Medulla oblongata (tissue), 1 donor: ENCODE measurements around the gene USP2.

Source experiments
- DNase-seq: peaks from one replicate; pipeline ENCODE4 v3.0.0-alpha.2; 2015; ENCODE audit errors: extremely low spot score

Gene USP2, protein sequence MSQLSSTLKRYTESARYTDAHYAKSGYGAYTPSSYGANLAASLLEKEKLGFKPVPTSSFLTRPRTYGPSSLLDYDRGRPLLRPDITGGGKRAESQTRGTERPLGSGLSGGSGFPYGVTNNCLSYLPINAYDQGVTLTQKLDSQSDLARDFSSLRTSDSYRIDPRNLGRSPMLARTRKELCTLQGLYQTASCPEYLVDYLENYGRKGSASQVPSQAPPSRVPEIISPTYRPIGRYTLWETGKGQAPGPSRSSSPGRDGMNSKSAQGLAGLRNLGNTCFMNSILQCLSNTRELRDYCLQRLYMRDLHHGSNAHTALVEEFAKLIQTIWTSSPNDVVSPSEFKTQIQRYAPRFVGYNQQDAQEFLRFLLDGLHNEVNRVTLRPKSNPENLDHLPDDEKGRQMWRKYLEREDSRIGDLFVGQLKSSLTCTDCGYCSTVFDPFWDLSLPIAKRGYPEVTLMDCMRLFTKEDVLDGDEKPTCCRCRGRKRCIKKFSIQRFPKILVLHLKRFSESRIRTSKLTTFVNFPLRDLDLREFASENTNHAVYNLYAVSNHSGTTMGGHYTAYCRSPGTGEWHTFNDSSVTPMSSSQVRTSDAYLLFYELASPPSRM

DNA sequence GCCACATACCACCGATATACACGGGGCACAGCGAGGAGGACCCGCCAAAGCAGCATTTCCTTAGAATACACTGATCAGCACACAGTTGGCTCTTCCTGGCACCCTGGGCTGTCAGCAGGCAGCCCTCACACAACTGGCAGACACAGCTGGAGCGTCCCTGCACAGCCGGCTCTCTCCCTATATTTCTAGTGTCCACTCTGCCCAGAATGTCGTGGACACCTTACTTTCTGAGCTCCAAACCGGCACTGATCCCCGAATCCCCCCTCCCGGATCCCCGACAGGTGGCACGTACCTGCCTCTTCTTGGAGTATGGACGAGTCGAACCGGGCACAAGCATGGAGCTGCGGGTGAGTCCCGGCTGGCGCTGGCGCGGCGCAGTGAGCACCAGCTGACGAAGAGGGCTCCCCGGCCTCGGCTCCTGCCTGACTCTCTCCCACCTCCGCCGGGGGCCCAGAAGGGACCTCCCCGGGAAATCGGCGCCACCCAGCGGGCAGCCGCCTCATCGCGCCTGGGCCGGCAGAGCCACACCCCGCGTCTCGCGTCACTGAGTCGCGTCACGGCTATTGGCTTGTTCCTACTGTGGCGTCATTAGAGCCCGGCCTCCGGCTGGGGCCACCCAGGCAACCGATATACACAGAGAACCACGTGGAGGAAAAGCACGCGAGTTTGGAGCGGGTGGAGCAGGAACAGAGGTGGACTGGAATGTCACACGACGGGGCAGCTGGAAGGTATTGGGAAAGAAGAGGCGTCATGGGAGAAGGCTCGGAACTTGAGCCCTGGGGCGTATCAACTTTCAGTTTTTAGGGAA lies at the start of gene USP2:
Gene USP2, minus strand, starts transcription at position 510 of the 808 bp plus-strand sequence. CDS start 8,210 bp downstream, outside the sequence.
- peak; percentile 99 for DNase-seq

DNA sequence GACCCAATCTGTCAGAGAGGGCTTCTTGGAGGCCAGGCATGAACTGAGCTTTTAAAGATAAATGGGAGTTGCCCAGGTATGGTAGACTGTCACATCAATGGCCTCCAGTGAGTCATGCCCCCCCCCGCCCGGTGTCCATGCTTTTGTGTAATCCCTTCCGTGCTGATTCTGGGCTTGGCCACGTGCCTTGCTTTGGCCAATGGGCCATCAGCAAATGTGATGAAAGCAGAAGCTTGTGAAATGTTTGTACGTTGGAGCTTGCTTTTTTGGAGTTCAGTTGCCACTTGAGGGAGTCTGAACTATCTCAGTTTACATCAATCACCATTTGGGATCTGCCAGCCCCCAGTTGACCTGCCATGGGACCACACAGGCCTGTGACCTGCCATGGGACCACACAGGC lies 45.8 kb upstream of the USP2 start:
- no peak for DNase-seq

DNA sequence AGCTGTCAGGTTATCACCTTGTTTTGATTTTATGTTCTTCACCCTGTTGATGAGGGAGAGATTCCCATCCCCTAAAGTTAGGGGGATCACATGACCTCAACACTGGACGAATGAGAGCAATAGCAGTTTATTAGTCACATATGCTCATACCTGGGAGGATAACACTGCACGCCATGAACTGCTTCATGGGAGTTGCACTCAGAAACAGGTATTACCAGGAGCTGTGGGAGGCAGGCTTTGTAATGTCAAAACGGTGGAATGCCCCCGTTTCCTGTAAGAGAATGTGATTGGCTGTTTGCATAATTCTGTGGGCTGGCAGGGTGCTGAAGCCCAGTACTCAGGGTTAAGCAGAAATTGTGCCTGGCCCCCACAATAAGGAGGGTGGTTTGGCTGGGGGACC lies 44.7 kb upstream of the USP2 start:
- DNase-seq = no peak

DNA sequence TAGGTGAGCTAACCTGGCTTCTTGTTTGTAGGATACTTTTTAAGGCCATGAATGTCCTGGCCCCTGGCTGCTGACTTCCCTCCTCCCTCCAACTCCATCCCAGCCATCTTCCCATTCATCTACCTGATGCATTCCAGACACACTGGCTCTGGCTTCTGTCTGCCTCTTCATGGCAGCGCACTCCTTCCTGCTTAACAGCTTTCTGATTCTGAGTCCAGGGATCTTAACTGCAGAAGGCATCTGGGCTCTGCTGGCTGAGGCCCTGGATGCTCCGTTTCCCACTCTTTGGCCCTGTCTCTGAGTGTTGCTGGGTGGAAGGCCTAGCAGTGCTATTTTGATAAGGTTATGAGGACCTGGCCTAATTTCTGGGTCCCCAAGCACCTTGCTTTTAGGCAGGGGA lies 43.3 kb upstream of the USP2 start:
- DNase-seq = no peak

DNA sequence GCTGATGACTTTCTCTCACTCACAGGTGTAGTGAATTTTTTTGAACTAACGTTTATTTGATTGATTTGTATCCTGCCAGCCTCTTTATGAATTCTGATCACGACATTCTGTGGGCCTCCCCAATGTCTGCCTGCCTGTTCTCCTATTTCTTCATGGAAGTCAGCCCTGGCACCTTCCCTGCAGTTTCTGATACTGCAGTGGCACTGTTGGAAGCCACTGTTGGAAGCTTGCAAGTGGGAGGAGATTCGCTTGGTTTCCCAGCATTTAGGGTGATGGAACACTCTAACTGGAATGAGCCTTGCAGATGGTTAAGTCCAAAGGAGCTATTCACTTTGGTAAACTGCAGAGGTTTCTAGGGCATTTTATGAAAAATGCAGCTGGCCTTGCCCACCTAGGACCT lies 42.8 kb upstream of the USP2 start:
- no peak for DNase-seq

DNA sequence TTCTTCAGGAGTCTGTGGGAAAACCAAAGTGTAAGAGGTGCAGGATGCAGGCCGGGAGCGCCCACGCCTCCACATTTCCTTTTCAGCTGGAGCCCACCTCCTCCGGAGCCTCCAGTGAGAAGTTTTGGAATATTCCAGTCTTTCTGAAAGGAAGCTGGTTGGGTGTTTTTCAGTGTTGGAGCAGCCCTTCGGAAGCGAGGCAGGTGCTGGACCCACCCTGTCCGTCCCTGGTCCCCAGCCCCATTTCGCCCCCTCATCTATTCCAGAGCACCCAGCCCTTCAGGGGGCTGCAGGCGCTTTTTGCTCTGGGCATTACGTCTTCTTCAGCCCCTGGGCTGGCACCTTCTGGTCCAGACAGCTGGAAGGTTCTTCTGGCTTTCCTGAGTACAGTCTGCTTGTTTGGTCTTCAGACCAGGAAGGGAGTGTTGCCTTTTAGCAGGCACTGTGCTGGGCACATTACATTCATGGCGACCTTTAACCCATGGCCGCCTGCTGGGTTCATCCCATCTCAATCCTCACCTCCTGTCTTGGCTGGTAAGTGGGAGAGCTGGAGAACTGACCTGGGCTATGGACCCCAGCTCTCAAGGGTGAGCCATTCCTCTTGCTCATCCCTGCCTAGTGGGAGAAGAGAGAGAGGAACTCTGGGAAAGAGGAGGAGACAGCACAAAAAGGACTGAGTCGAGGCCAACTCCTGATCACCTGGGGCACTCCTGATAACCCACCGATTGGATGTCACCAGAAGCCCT lies 42.2 kb upstream of the USP2 start:
- no peak for DNase-seq

DNA sequence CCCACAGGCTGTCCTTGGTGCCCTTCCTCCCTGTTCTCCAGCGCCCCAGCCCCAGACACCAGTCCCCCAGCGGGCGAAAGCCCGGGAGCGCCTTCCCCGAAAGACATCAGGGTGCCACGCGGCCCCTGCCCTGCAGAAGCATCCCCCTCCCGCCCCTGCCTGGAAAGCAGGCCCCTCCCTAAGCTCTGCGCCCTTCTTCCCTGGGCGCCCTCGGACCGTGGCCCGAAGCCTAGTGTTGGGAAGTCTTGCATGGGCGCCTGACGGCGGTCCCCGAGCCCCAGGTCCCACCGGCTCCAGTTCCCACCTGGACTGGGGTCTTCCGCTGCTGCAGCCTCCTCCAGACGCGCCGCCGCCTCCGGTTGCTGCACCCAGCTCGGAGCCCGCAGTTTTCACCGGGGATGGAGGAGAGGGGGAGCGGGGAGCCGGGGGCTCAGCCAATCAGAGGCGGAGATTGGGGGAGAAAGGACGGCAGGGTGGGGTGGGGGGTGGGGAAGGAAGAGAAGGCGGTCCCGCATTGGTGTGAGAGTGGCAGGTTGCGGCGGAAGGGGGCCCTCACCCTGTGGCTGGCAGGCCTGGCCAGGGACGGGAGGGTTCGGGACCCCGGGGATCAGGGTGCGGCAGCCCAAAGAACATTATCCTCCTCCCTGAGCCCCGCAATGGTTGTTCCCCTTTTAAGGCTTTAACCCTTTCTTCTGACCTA lies 41.5 kb upstream of the USP2 start, which contains the start of gene THY1:
Gene THY1, minus strand, starts transcription at position 364 of the 700 bp plus-strand sequence. CDS start 2,267 bp downstream, outside the sequence.
- peak; percentile 13 for DNase-seq

DNA sequence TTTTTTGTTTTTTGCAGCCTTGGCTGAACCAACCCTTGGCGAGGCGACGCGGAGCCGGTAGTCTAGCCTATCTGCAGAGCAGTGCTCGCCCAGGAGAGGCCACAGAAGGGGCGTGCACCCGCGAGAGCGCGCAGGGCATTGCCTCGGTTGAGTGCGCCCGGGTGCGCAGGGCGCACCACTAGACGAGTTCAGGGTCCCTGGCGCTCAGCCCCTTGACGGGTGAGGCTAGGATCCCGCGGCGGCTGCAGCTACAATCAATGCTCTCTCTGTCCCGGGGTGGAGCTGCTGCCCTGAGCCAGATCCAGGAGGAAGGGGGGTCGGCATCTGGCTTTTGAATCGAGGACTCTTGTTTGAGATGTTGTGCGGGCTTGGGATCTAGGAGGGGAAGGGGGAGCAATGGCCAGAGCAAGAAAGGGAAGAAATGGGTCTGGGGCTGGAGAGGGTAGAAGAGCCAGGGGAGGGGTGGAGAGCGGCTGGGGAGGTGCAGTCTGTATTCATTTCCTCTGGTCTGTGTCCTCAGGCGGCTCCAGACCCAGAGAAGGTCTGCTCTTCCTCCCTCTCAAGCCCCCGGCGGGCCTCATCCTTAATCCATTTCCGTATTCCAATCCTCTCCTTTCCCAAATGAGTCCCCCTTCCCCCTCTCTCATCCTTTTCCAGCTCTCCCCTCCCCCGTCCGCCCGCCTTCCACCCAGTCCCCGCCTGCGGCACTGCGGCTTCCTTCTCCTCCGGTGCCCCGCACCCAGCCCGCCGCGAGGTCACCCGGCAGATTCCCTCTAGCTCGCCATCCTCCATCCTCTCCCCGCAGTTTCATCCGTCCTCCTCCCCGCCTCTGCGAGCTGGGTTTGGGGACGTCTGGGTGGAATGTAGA lies 40.7 kb upstream of the USP2 start:
- peak; percentile 42 for DNase-seq

DNA sequence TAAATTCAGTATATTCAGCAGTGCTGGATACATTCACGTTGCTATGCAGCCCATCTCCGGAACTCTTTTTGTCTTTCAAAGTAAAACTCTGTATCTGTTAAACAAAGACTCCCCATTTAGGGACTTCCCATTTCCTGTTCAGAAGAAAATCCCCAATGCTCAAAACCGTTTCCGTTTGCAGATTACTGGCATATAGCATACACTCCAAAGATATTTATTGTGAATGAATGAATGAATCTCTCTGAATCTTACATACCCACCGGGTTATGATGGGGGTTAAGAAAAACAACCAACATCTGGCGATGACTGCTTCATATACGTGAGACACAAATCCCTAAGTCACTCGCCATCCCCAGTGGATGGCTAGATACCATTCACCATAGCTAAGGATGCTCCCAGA lies 39.9 kb upstream of the USP2 start:
- no peak for DNase-seq

DNA sequence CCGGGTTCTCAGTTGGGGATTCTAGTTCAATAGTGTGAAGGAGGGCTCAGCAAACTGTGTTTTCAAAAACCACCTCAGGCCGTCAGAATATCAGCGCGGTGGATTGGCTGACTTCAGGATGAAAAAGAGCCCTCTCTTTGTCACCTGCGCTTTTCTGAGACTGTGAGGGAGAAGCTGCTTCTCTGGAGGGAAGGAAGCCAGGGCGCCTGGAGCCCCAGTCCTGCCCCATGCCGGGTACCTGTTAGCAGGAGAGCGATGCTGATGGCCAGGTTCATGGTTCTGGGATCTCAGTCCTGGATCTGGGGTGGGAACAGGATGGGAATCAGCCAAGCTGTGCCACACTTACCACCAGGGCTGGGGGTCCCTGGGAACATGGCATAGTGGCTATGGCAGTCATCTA lies 39.1 kb upstream of the USP2 start:
- no peak for DNase-seq

DNA sequence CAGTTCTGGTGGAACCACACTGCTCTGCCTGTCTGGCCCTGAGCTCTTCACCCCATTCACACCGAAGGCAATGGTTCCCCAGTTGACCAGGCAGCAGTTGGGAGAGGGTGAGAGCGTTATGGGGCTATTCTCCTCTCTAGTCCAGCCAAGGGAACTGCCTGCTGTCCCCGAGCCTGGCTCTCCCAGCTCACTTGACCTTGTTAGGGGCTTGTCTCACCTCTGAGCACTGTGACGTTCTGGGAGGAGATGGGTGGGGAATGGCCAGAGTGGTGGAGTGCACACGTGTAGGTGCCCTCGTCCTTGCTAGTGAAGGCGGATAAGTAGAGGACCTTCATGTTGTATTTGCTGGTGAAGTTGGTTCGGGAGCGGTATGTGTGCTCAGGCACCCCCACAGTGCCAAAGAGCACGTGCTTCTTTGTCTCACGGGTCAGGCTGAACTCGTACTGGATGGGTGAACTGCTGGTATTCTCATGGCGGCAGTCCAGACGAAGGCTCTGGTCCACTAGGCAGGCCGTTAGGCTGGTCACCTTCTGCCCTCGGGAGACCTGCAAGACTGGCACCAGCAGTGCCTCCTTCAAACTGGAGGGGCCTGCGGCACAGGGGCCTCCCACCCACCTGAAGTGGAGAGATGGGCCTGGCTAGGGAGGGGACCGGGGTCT lies 38.5 kb upstream of the USP2 start:
- DNase-seq = no peak

DNA sequence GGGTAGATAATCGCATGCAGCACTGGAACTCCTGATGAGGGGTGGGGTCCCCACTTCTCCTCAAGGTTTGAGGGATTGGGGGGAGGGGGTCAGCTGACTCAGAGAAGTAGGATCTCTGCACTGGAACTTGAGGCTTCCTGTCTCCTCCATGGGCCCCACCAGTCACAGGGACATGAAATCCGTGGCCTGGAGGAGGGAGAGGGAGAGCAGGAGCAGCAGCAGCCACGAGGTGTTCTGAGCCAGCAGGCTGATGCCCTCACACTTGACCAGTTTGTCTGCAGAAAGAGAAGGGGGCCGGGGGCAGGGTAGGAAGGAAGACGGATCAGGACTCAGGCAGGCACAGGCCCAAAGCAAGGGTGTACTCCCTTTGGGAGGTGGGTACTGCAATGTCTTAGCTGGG lies 37.8 kb upstream of the USP2 start:
- DNase-seq = no peak

DNA sequence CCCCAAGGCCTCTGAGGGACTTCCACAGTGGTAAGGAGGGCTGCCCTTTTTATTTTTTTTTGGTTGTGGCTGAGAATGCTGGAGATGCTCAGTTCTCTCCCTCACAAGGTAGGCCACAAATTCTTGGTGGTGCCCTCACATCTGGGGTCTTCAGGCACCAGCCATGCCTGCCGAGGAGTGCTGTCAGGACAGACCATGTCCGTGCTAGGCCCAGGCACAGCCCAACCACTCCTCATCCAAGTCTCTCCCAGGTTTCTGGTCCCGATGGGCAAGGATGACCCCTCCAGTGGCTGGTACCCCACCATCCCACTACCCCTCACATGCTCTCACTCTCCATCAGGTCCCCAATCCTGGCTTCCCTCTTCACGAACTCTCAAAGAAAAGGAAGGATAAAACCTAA lies 37.3 kb upstream of the USP2 start:
- DNase-seq = no peak

DNA sequence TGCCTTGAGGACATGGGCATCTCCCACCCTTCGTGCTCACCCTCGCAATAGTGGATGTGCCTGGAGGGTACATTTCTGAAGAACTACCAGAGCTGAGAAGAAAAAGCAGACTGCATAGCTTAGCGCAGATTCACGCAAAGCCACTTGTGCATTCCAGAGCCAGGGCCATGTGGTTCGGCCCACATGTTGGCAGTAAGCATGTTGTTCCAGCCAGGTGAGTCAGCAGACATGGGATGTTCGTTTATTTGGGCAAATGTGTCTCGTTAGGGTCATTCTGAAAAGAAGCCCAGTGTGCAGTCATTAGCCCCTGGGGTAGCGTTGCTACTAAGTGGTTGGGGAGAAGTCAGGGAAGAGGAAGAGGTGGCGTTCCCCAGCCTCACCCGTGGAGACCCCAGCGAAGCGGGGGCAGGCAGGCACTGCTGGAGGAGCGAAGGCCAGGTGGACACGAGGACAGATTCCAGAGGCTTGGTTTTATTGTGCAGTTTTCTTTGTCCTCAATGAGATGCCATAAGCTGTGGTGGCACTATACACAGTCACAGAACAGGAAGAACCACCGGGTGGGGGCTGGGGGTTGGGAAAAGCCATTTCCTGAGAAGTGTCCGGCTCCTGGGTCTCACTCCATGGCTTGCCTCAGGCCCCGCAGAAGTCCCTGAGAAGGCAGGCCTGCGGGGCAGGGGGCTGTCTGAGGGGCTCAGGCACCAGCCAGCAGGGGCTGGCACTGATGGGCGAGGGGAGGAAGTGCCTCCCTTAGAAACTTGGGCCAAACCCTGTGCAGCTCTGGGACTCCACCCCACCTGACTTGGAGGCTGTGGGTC lies 36.4 kb upstream of the USP2 start:
- DNase-seq = no peak

DNA sequence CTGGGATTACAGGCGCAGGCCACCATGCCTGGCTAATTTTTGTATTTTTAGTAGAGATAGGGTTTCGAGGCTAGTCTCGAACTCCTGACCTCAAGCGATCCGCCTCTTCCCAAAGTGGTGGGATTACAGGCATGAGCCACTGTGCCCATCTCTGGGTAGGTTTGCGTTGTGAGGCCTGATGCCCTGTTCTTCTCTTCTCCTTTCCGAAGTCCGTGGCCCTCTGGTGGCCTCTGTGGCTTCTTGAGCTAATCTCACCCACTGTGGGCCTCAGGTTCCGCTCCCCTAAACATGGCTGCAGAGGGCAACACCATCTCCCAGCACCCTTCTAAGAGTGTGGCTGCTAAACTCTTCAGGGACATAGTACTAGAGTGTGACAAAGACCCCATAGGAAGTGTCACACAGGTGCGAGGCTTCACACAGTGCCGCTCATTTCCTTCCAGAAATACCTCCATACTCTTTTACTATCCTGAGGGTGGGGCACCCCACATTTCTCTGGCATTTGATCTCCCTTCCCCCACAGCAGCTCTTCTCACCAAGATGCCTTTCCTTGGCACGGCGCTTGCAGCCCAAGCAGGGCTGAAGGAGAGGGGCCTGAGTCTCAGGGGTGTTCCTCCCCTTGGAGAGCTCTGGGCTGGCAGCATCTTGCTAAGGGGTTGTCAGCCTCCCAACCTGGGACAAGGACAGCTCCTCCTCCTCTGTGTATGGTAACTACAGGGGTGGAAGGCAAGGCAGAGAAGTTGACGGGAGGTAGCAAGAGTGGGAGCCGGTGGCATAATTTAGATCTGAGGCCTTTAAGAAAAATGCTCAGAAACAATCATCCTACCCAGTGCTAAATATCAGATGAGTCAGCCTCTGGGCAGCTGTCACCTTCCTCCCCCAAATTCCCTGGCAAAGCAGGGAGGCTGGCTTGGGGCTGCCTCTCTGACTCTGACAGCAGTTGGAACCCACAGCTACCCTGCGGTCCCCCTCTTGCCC lies 35.4 kb upstream of the USP2 start:
- no peak for DNase-seq

DNA sequence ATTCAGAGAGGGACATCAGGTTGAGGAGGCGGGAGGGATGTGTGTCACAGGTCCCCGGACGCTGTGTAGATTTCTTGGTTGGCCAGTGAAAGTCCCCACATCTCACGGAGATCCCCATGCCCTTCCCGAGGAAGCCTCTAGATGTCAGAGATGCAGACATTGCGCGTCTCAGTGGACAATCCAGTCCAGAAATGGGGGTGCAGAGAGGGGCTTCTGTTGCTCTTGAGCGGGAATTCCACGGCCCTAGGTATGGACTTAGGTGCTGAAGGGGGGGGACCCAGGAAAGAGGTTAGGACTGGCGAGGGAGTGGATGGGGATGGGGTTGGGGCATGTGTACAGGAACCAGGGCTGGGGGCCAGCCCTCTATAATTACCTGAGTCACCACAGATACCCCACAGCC lies 34.5 kb upstream of the USP2 start:
- no peak for DNase-seq

DNA sequence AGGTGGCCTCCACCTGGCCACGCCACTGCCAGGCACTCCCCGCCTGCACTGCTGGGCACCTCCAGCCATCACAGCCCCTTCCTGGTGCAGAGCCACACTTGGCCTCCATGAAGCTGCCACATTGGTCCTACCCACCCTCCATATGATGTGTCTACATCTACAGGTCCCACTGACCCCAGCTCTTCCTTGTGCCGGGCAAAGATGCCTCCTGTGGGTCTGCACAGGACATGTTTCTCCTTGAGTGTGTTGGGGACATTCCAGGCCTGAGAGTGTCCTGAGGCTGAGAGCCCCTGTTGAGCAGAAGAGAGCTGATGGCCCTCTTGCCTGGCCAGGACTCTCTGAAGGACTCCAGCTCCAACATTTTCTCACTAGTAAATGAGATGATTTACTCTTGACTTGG lies 34.0 kb upstream of the USP2 start:
- DNase-seq = no peak

DNA sequence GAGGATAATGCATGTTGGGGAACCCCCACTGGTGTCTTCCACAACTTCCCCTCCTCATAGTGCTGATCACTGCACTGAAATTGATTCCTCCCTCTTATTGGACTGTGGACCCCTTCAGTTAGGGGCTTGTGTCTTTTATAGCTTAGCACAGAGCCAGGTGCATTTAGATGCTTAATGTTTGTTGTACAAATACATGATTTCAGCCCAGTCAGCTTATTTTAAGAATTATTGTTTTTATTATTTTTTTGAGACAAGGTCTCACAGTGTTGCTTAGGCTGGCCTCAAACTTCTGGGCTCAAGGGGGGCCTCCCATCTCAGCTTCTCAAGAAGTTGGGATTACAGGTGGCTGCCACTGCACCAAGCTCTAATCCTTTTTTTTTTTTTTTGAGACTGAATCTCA lies 33.2 kb upstream of the USP2 start:
- DNase-seq = no peak
